Lung (tissue), 12 donors: ENCODE data around the gene VENTX. TPM values are rescaled to one million over a fixed set of nuclear protein-coding genes. Genes with fewer than 3 reads are reported as not detected.

Experiments
- ATAC-seq: fragments of 200-7000 bp; cut with Tn5 transposase; one replicate; pipeline ENCODE4 v1.9.1; 2020; ENCODE audit warnings: moderate number of reproducible peaks; ENCODE audit not compliant: insufficient read depth, low FRiP score
- DNase-seq, 3 donors: peaks; one replicate each; pipeline ENCODE4 v3.0.0-alpha.2; 2013 to 2017
- H3K27ac ChIP-seq, 2 donors: one replicate each; pipeline ENCODE4 v1.5.1; 2013; ENCODE audit warnings: mild to moderate bottlenecking in 2 of 2, moderate library complexity in 2 of 2, control low read depth in 1 of 2, inconsistent platforms in 1 of 2, low read depth in 1 of 2, low read length in 1 of 2
- H3K27me3 ChIP-seq, 3 donors: one replicate each; pipeline ENCODE4 v1.5.1; 2013; ENCODE audit warnings: low read length in 2 of 3; ENCODE audit not compliant: control insufficient read depth in 3 of 3, insufficient read depth in 3 of 3
- H3K36me3 ChIP-seq, 4 donors: one replicate each; pipeline ENCODE4 v1.5.1; 2013; ENCODE audit warnings: low read length in 4 of 4, mild to moderate bottlenecking in 1 of 4, moderate library complexity in 1 of 4; ENCODE audit not compliant: control insufficient read depth in 4 of 4, insufficient read depth in 4 of 4
- H3K4me1 ChIP-seq, 5 donors: one replicate each; pipeline ENCODE4 v1.5.1; 2013; ENCODE audit warnings: low read length in 5 of 5, mild to moderate bottlenecking in 2 of 5, moderate library complexity in 1 of 5; ENCODE audit not compliant: control insufficient read depth in 5 of 5, insufficient read depth in 5 of 5
- H3K4me3 ChIP-seq: one replicate; pipeline ENCODE4 v1.5.1; 2013; ENCODE audit warnings: mild to moderate bottlenecking, control low read depth, moderate library complexity
- H3K9ac ChIP-seq, 2 donors: one replicate each; pipeline ENCODE4 v1.5.1; 2013; ENCODE audit warnings: low read length in 2 of 2, control low read depth in 1 of 2; ENCODE audit not compliant: insufficient read depth in 1 of 2
- H3K9me3 ChIP-seq, 4 donors: one replicate each; pipeline ENCODE4 v1.5.1; 2013; ENCODE audit warnings: low read length in 3 of 4, mild to moderate bottlenecking in 1 of 4, moderate library complexity in 1 of 4; ENCODE audit not compliant: control insufficient read depth in 4 of 4, insufficient read depth in 3 of 4
- CTCF ChIP-seq: IDR thresholded peaks from 2 replicates; pipeline ENCODE4 v1.5.1; 2012; ENCODE audit warnings: mild to moderate bottlenecking; ENCODE audit errors: control extremely low read depth, extremely low read depth
- WGBS, 2 donors: extraction: QIAGEN DNeasy Blood & Tissue Kit; methylation state at CpG; one replicate each; pipeline ENCODE4 v1.1.7; 2013; 5-methylcytosine and 5-hydroxymethylcytosine counted together
- polyA plus RNA-seq, 2 donors: library from polyadenylated mRNA; stranded (reverse); fragments of 200-250 nt; gene quantifications; one replicate each; pipeline ENCODE4 v1.2.1, GENCODE V29; 2013
- total RNA-seq, 2 donors: library from RNA; depleted of rRNA in 1 of 2; stranded (reverse); fragments of >200 nt in 1 of 2; gene quantifications; one replicate each; pipeline ENCODE4 v1.2.1, GENCODE V29; 2014 to 2021
- donor health status: control.
- donor health status: control.
- donor health status: Bipolar disorder and iron deficiency.
- donor health status: healthy.
- donor health status: DM: yes; HTN: yes; CAD: no.

Gene VENTX
- total and polyA plus RNA-seq, 4 donors, result 0.46 to 4.0 (median 2.4) TPM

- H3K4me3 ChIP-seq, result no peak overlapping the region
- no peaks in the 10 kb centered on the region for H3K4me1 ChIP-seq
- no peaks in the 10 kb centered on the region for H3K27me3 ChIP-seq
- no peak overlapping the region for H3K9ac ChIP-seq
- WGBS, 2 donors, result 95 to 96% methylated on average over 46 of the region's 46 CpGs
- H3K36me3 ChIP-seq, result peaks cover 18 to 74% (median 34%) of the 10 kb centered on the region in 4 donors
- ATAC-seq, result no peak
- no peak overlapping the region for H3K27ac ChIP-seq
- peaks cover 0 to 4% (median 0%) of the 10 kb centered on the region in 4 donors for H3K9me3 ChIP-seq
- no peak for TF ChIP-seq CTCF
- DNase-seq, result no peak
Observed at GRCh38 chr10:133287832-133288500, 50.3 kb downstream of the VENTX start.

- no peak for ATAC-seq
- Histone ChIP-seq H3K4me3 (no peak overlapping the region), H3K9ac (no peak overlapping the region), H3K27me3 (no peaks in the 10 kb centered on the region), H3K36me3 (peaks cover 14 to 74% (median 29%) of the 10 kb centered on the region in 4 donors), H3K9me3 (no peaks in the 10 kb centered on the region), H3K4me1 (no peaks in the 10 kb centered on the region), H3K27ac (no peak overlapping the region)
- DNase-seq, result no peak
- 96 to 98% methylated on average over 24 of the region's 24 CpGs for WGBS, 2 donors
- no peak for TF ChIP-seq CTCF
Observed at GRCh38 chr10:133289761-133290160, 52.1 kb downstream of the VENTX start.

Other genes starting within 250 kb of the VENTX start
- gene ADGRA1, start 149.9 kb upstream of the VENTX start, total RNA-seq, result 1 to 10 TPM in 1 of 2 donors, under 1 TPM in 1; 0.23 to 1.3 TPM
- under 1 TPM; 0.05 to 0.18 TPM for gene ADGRA1, start 149.9 kb upstream of the VENTX start, polyA plus RNA-seq
- gene KNDC1, start 77.6 kb upstream of the VENTX start, total RNA-seq, result 10 to 100 TPM in 1 of 2 donors, 1 to 10 TPM in 1; 7.5 to 21.0 TPM
- 1 to 10 TPM; 3.2 to 5.9 TPM for gene KNDC1, start 77.6 kb upstream of the VENTX start, polyA plus RNA-seq
- gene UTF1, start 7.6 kb upstream of the VENTX start, total RNA-seq, result under 1 TPM in 1 of 2 donors, not detected in 1; 0.52 TPM
- gene UTF1, start 7.6 kb upstream of the VENTX start, polyA plus RNA-seq, result under 1 TPM in 1 of 2 donors, not detected in 1; 0.06 TPM
- 10 to 100 TPM; 21.7 to 33.0 TPM for gene ADAM8, start 39.0 kb downstream of the VENTX start, total RNA-seq
- 10 to 100 TPM in 1 of 2 donors, 1 to 10 TPM in 1; 4.4 to 79.2 TPM for gene ADAM8, start 39.0 kb downstream of the VENTX start, polyA plus RNA-seq
- gene TUBGCP2, start 71.0 kb downstream of the VENTX start, total RNA-seq, result 10 to 100 TPM; 41.7 to 65.9 TPM
- 10 to 100 TPM; 39.2 to 66.2 TPM for gene TUBGCP2, start 71.0 kb downstream of the VENTX start, polyA plus RNA-seq
- gene ZNF511, start 71.1 kb downstream of the VENTX start, total RNA-seq, result 10 to 100 TPM; 18.6 to 53.5 TPM
- gene ZNF511, start 71.1 kb downstream of the VENTX start, polyA plus RNA-seq, result 10 to 100 TPM; 33.8 to 79.9 TPM
- gene CALY, start 99.0 kb downstream of the VENTX start, total RNA-seq, result not detected
- gene CALY, start 99.0 kb downstream of the VENTX start, polyA plus RNA-seq, result not detected
- under 1 TPM in 1 of 2 donors, not detected in 1; 0.25 TPM for gene PRAP1, start 109.5 kb downstream of the VENTX start, total RNA-seq
- not detected for gene PRAP1, start 109.5 kb downstream of the VENTX start, polyA plus RNA-seq
- gene FUOM, start 120.2 kb downstream of the VENTX start, total RNA-seq, result 10 to 100 TPM in 1 of 2 donors, 1 to 10 TPM in 1; 8.4 to 32.5 TPM
- gene FUOM, start 120.2 kb downstream of the VENTX start, polyA plus RNA-seq, result 10 to 100 TPM; 35.8 to 41.4 TPM
- 10 to 100 TPM; 44.5 to 82.4 TPM for gene ECHS1, start 135.5 kb downstream of the VENTX start, total RNA-seq
- 10 to 100 TPM; 71.1 to 83.9 TPM for gene ECHS1, start 135.5 kb downstream of the VENTX start, polyA plus RNA-seq
- gene PAOX, start 141.4 kb downstream of the VENTX start, total RNA-seq, result 1 to 10 TPM; 6.9 to 7.0 TPM
- gene PAOX, start 141.4 kb downstream of the VENTX start, polyA plus RNA-seq, result 1 to 10 TPM; 4.4 to 6.3 TPM
- 10 to 100 TPM; 36.4 to 51.8 TPM for gene MTG1, start 156.3 kb downstream of the VENTX start, total RNA-seq
- gene MTG1, start 156.3 kb downstream of the VENTX start, polyA plus RNA-seq, result 10 to 100 TPM; 44.4 to 44.7 TPM
- gene SPRN, start 186.8 kb downstream of the VENTX start, total RNA-seq, result under 1 TPM; 0.15 to 0.34 TPM
- under 1 TPM; 0.11 to 0.16 TPM for gene SPRN, start 186.8 kb downstream of the VENTX start, polyA plus RNA-seq
- gene SCART1, start 216.1 kb downstream of the VENTX start, total RNA-seq, result 1 to 10 TPM; 3.4 to 4.8 TPM
- under 1 TPM; 0.33 to 0.69 TPM for gene SCART1, start 216.1 kb downstream of the VENTX start, polyA plus RNA-seq